ENCODE results near the gene TLE6. TPM values are rescaled to one million over a fixed set of nuclear protein-coding genes. Genes with fewer than 3 reads are reported as not detected.
A peak's percentile ranks its signal among the peaks of the same experiment; 100 is the strongest.
"Not testable (repeated sequence)": the region's sequence is repeated elsewhere in the genome, so short reads cannot be mapped to it uniquely, and the experiment has no call there.

TLE6 gene
- total RNA-seq, result under 1 TPM in 3 of 4 donors, not detected in 1; 0.50 to 0.89 (median 0.68) TPM
- polyA plus RNA-seq, result 1 to 10 TPM in 2 of 3 donors, under 1 TPM in 1; 0.96 to 2.2 (median 1.5) TPM
- long read RNA-seq, donor 1, result 0 reads
- long read RNA-seq, donor 2, result 0 reads

DNA sequence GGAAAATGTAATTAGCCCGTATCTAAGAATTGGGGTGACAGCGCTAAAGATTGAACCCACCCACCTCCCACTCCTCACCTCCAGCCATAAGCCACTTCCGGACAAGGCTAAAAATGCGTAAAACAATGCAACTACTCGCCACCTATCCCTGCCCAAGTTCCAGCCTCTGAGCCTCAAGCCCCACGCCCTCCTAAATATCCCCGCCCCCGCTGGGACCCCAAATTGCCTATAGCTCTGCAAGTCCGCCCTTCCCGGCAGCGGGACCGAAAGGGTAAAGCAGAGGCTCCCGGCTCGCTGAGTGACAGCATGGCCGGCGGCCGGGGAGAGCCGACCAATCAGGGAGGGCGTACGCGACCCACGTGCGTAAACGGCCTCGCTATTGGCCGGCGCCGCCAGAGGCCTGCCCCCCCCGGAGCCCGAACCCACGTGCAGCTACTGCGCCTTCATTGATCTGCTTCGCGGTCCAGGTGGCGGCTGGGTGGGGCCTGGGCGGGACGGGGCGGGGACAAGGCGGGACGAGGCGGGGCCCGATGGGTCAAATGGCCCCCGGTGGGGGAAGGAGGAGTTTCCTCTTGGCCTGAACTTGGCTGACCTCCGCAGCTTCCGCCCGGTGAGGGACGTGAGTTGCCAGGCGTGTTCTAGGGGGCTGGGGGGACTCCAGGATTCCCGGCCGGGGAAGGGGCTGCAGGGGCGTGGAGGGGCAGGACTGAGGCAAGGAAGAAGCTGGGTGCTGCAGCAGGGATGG is at the start of gene TLE6:
Gene TLE6 (plus strand): TSS at position 564 of the 745 bp plus-strand sequence. CDS start 670 bp downstream, outside the sequence.
- Histone ChIP-seq H3K9me3 (no peaks in the 10 kb centered on the region), H3K27ac (peak within 1 kb of the TSS; percentile 44), H3K36me3 (ENCODE audit: insufficient read depth in 1 of 2, low read depth in 1 of 2) (no peaks in the 10 kb centered on the region), H3K4me3 (peak within 1 kb of the TSS; percentile 76), H3K27me3 (ENCODE audit: insufficient read depth in 3 of 3, low read length in 2 of 3) (no peaks in the 10 kb centered on the region), H3K4me1 (peaks cover 17% of the 10 kb centered on the region)
- 0 to 1% (median 0%) methylated on average over 48 to 51 of the region's 51 CpGs for WGBS, 3 donors
- DNase-seq (peak; percentile 96 to 99), ATAC-seq (peak; percentile 97 to 99 (median 98))
- intact Hi-C loops (cut with DNase I), result loop anchor here (2.0 to 5.0 kb wide), 2 partner anchors 55 to 58 kb away; no protein-coding TSS in a partner anchor
- TF ChIP-seq, protein P1, sequence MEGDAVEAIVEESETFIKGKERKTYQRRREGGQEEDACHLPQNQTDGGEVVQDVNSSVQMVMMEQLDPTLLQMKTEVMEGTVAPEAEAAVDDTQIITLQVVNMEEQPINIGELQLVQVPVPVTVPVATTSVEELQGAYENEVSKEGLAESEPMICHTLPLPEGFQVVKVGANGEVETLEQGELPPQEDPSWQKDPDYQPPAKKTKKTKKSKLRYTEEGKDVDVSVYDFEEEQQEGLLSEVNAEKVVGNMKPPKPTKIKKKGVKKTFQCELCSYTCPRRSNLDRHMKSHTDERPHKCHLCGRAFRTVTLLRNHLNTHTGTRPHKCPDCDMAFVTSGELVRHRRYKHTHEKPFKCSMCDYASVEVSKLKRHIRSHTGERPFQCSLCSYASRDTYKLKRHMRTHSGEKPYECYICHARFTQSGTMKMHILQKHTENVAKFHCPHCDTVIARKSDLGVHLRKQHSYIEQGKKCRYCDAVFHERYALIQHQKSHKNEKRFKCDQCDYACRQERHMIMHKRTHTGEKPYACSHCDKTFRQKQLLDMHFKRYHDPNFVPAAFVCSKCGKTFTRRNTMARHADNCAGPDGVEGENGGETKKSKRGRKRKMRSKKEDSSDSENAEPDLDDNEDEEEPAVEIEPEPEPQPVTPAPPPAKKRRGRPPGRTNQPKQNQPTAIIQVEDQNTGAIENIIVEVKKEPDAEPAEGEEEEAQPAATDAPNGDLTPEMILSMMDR (IDR thresholded peaks at IDR 0.05), result no peak

DNA sequence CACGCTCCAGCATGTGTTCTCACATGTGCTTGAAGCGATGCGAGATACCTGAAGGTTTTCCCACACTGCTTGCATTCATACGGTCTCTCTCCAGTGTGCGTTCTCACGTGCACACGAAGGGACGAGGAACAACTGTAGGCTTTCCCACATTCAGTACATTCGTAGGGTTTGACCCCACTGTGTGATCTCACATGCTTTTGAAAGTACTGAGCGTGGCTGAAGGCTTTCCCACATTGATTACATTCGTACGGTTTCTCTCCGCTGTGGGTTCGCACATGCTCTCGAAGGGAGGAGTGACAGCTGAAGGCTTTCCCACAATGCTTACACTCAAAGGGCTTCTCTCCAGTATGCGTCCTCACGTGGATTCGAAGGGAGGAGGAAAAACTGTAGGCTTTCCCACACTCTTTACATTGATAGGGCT is 43.9 kb upstream of the TLE6 start:
- no peak overlapping the region for H3K4me3 ChIP-seq
- DNase-seq (no peak), ATAC-seq (no peak)
- TF ChIP-seq, protein P1 (IDR thresholded peaks at IDR 0.05), result no peak
- intact Hi-C loops (cut with DNase I), result no loop called here
- WGBS, 3 donors, result 97 to 99% (median 98%) methylated on average over 18 of the region's 18 CpGs
- peaks cover 45% of the 10 kb centered on the region for H3K9me3 ChIP-seq
- no peaks in the 10 kb centered on the region for H3K27me3 ChIP-seq (ENCODE audit: insufficient read depth in 3 of 3, low read length in 2 of 3)
- no peaks in the 10 kb centered on the region for H3K4me1 ChIP-seq
- H3K27ac ChIP-seq, result no peak overlapping the region
- peaks cover 14 to 49% of the 10 kb centered on the region in 2 donors for H3K36me3 ChIP-seq (ENCODE audit: insufficient read depth in 1 of 2, low read depth in 1 of 2)

- DNase-seq; H3K4me3 ChIP-seq; intact Hi-C loops (cut with DNase I); H3K27me3 ChIP-seq (ENCODE audit: insufficient read depth in 3 of 3, low read length in 2 of 3); ATAC-seq; H3K27ac ChIP-seq; H3K4me1 ChIP-seq: not testable (repeated sequence)
- Histone ChIP-seq H3K36me3 (ENCODE audit: insufficient read depth in 1 of 2, low read depth in 1 of 2) (peaks cover 14 to 60% of the 10 kb centered on the region in 2 donors), H3K9me3 (peaks cover 40% of the 10 kb centered on the region)
- 98 to 99% (median 99%) methylated on average over 4 of the region's 4 CpGs for WGBS, 3 donors
Measured at GRCh38 chr19:2935863-2936262, 41.5 kb upstream of the TLE6 start.

DNA sequence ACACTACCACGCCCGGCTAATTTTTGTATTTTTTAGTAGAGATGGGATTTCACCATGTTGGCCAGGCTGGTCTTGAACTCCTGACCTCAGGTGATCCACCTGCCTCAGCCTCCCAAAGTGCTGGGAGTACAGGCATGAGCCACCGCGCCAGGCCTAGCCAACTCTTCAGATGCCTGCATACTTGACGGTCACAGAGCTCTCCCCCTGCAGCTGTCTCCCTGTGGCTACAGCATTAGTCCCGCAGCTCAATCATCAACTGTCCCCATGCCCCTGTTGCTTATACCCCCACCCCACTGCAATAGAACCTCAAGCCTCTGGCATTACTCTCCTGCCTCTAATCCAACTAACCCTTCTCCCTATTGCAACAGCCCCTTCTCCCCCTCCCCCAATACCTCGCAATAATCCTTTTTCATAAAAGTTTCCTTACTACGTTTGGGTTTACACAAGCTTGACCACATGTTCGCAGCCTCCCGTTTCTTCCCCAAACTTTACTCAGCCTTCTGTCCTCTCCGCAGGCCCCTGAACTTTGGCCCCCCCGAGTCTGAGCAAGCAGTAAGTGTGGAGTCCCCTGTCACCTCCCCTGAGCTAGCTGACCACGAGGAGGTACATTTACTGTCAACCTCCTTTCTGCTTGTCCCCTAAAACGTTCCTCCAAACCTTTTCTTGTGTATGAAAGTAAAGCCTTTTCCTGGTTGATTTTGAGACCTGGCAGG is 34.3 kb upstream of the TLE6 start:
- no peak overlapping the region for H3K4me3 ChIP-seq
- TF ChIP-seq, protein P1 (IDR thresholded peaks at IDR 0.05), result no peak
- H3K27me3 ChIP-seq (ENCODE audit: insufficient read depth in 3 of 3, low read length in 2 of 3), result no peaks in the 10 kb centered on the region
- 68 to 74% (median 73%) methylated on average over 14 of the region's 14 CpGs for WGBS, 3 donors
- H3K36me3 ChIP-seq (ENCODE audit: insufficient read depth in 1 of 2, low read depth in 1 of 2), result peaks cover 0 to 15% of the 10 kb centered on the region in 2 donors
- no peaks in the 10 kb centered on the region for H3K9me3 ChIP-seq
- ATAC-seq (no peak), DNase-seq (no peak)
- intact Hi-C loops (cut with DNase I), result loop anchor here (5.0 to 10.0 kb wide), 3 partner anchors 41 to 101 kb away; partner anchors contain the start of genes ZNF555 (in 2 of the 2) and ZNF57 (in 1 of the 2)
- no peak overlapping the region for H3K27ac ChIP-seq
- H3K4me1 ChIP-seq, result peaks cover 5% of the 10 kb centered on the region

DNA sequence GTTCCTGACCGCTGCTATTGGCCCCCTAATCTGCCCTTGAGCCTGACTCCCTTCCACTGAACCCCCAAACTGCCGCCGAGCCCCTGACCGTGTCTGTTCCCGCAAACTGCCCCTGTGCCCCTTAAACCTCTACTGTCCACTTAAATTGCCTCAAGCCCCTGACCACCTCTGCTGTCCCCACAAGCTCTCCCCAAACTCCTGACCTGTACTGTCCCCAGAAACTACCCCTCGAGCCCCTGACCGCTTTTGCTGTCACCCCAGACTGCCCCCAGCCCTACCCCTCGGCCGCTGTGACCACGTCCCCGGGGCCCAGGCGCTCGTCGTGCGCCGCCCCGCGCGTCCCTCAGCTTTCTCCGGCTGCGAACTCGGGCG is 33.0 kb upstream of the TLE6 start:
- no peaks in the 10 kb centered on the region for H3K9me3 ChIP-seq
- TF ChIP-seq, protein P1 (IDR thresholded peaks at IDR 0.05), result no peak
- H3K27ac ChIP-seq, result peak overlapping the region; percentile 93
- 1 to 2% (median 1%) methylated on average over 23 of the region's 23 CpGs for WGBS, 3 donors
- no peak for DNase-seq
- H3K36me3 ChIP-seq (ENCODE audit: insufficient read depth in 1 of 2, low read depth in 1 of 2), result peaks cover 0 to 5% of the 10 kb centered on the region in 2 donors
- H3K4me1 ChIP-seq, result peaks cover 11% of the 10 kb centered on the region
- intact Hi-C loops (cut with DNase I), result loop anchor here (1.0 to 10.0 kb wide), 4 partner anchors 42 to 162 kb away; partner anchors contain the start of genes ZNF555 (in 2 of the 2) and ZNF57 (in 1 of the 2)
- no peak for ATAC-seq
- H3K27me3 ChIP-seq (ENCODE audit: insufficient read depth in 3 of 3, low read length in 2 of 3), result no peaks in the 10 kb centered on the region
- H3K4me3 ChIP-seq, result peak overlapping the region; percentile 80

Measured in psoas muscle (tissue), 8 donors.